HG02763 (cell line): ENCODE data around the gene MC2R.
A peak's percentile ranks its signal among the peaks of the same experiment; 100 is the strongest.
"Not testable (repeated sequence)": the region's sequence is repeated elsewhere in the genome, so short reads cannot be mapped to it uniquely, and the experiment has no call there.

Experiments
- ATAC-seq: cut with Tn5 transposase; IDR thresholded peaks from one replicate; pipeline ENCODE4 v1.9.1; 2021; ENCODE audit warnings: mild to moderate bottlenecking, moderate library complexity; ENCODE audit not compliant: unreplicated experiment

The MC2R gene

GRCh38 chr18:13894531-13894930 lies 20.8 kb downstream of the MC2R start:
- no peak for ATAC-seq

- peak; percentile 99 for ATAC-seq
Measured at GRCh38 chr18:13893418-13893760, 21.9 kb downstream of the MC2R start.

- no peak for ATAC-seq
Measured at GRCh38 chr18:13892098-13892497, 23.2 kb downstream of the MC2R start.

GRCh38 chr18:13890761-13891361 lies 24.5 kb downstream of the MC2R start:
- no peak for ATAC-seq

GRCh38 chr18:13889671-13890070 lies 25.7 kb downstream of the MC2R start:
- no peak for ATAC-seq

GRCh38 chr18:13888191-13888716 lies 27.1 kb downstream of the MC2R start:
- ATAC-seq = no peak

GRCh38 chr18:13885009-13885408 lies 30.3 kb downstream of the MC2R start:
- ATAC-seq = no peak

- ATAC-seq = no peak
Measured at GRCh38 chr18:13879937-13880336, 35.4 kb downstream of the MC2R start.

- ATAC-seq = no peak
Measured at GRCh38 chr18:13879492-13879891, 35.8 kb downstream of the MC2R start.

GRCh38 chr18:13878857-13879256 lies 36.5 kb downstream of the MC2R start:
- no peak for ATAC-seq

GRCh38 chr18:13877157-13877556 lies 38.2 kb downstream of the MC2R start:
- ATAC-seq = no peak

- ATAC-seq = no peak
Measured at GRCh38 chr18:13874558-13874957, 40.8 kb downstream of the MC2R start.

GRCh38 chr18:13872932-13873331 lies 42.4 kb downstream of the MC2R start:
- no peak for ATAC-seq

GRCh38 chr18:13872373-13872772 lies 43.0 kb downstream of the MC2R start:
- no peak for ATAC-seq

GRCh38 chr18:13871701-13872100 lies 43.6 kb downstream of the MC2R start:
- no peak for ATAC-seq

- no peak for ATAC-seq
Measured at GRCh38 chr18:13868501-13869271, 46.6 kb downstream of the MC2R start.

GRCh38 chr18:13862898-13863297 lies 52.4 kb downstream of the MC2R start:
- not testable (repeated sequence) for ATAC-seq

- no peak for ATAC-seq
Measured at GRCh38 chr18:13849791-13850190, 65.5 kb downstream of the MC2R start.

- no peak for ATAC-seq
Measured at GRCh38 chr18:13836559-13836958, 78.8 kb downstream of the MC2R start.

GRCh38 chr18:13835202-13835601 lies 80.1 kb downstream of the MC2R start:
- ATAC-seq = no peak

GRCh38 chr18:13834496-13835015 lies 80.8 kb downstream of the MC2R start:
- no peak for ATAC-seq
